Measurements from ENCODE around the gene GPS2. TPM values are rescaled to one million over a fixed set of nuclear protein-coding genes. Genes with fewer than 3 reads are reported as not detected.

GPS2 gene
- total RNA-seq, 1 experiment from 2014 or later, result 52.8 TPM

DNA sequence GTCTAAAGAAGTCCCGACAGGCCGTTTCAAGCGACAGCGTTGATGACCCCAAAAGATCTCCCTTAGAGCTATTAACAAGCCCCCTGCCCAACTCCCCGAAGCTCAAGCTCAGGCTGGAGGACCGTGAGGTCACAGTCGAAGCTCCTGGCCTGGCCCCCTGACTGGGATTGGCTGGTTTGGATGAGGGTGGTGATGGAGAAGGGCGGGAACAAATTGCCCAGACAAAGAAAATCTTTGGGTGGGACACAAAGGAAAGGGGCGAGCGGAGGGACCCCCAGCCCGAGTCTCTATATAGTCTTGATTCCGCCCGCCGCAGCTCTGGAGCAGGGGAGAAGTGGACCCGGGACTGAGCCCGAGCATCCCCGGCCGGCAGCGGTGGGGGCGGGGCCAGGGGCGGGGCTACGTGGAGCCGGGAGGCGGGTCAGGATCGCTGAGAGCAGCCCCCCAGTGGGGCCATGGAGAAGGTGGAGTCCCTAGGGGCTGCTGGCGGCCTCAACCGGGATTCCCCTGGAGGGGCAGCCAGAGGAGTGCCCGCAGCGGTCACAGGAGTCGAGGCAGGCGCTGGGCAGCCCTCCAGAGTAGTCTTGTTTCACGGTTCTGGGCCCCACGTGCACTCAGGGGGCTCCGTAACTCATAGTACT, 15.0 kb upstream of the GPS2 start:
- Histone ChIP-seq H3K27me3 (ENCODE audit: control insufficient read depth, insufficient read depth, low read length) (no peaks in the 10 kb centered on the region), H3K4me3 (ENCODE audit: insufficient read depth, low read depth, low read length) (peak overlapping the region; percentile 68), H3K36me3 (replicated peaks; ENCODE audit: control insufficient read depth, insufficient read depth, low read length) (peaks cover 11% of the 10 kb centered on the region)
- DNase-seq, result peak; percentile 99

- no peaks in the 10 kb centered on the region for H3K27me3 ChIP-seq (ENCODE audit: control insufficient read depth, insufficient read depth, low read length)
- DNase-seq, result peak; percentile 99
- H3K36me3 ChIP-seq (replicated peaks; ENCODE audit: control insufficient read depth, insufficient read depth, low read length), result peaks cover 16% of the 10 kb centered on the region
- H3K4me3 ChIP-seq (ENCODE audit: insufficient read depth, low read depth, low read length), result peak overlapping the region; percentile 68
Observed at GRCh38 chr17:7329374-7329996, 14.3 kb upstream of the GPS2 start.

DNA sequence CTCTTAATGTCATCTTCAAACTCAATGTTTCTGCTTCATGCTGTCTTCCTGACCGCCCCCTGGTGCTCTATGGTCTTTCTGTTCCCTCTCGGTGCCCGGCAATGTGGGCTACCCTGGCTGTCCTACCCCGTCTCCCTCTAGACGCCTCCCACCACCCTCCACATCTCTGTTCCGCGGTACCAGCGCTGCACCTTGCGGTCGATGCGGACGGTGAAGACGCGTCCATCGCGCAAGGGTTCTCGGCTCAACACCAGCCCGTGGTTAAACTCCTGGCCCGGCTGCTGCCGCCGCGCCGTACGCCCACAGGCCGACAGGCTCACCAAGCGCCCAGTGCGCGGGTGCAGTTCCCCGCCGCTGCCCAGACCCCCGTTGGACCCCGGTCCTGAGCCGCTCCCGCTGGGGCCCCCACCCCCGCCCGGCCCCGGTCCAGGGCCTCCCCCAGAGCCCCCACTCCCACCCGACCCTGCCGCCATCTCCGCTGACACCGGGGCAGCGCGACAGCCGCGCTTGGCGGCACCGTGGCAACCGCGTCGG, 13.7 kb upstream of the GPS2 start, which contains the start of gene NEURL4:
TSS of gene NEURL4 (minus strand) at position 496 of the 534 bp plus-strand sequence. CDS start at position 473, 23 bp downstream.
- no peak for DNase-seq
- peak within 1 kb of the TSS; percentile 68 for H3K4me3 ChIP-seq (ENCODE audit: insufficient read depth, low read depth, low read length)
- H3K27me3 ChIP-seq (ENCODE audit: control insufficient read depth, insufficient read depth, low read length), result no peaks in the 10 kb centered on the region
- H3K36me3 ChIP-seq (replicated peaks; ENCODE audit: control insufficient read depth, insufficient read depth, low read length), result peaks cover 19% of the 10 kb centered on the region

DNA sequence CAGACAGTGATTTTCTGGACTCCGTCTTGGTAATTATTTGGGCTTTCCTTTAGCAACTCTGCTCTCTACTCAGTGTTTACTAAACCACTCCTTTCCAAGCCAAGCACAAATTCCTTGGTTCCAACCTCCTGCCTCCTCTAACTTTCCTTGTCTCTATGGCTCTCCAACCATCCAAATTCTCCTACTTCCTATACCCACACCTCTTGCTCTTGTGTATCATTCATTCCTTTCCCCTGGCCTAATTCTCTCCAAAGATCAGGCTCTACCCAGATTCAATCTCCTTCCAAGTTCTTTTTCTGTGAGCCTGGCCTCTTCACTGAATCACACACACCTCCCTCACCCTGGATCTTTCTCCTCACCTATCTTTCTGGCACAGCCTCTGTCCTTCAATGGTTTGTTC, 12.8 kb upstream of the GPS2 start:
- Histone ChIP-seq H3K36me3 (replicated peaks; ENCODE audit: control insufficient read depth, insufficient read depth, low read length) (peaks cover 27% of the 10 kb centered on the region), H3K27me3 (ENCODE audit: control insufficient read depth, insufficient read depth, low read length) (no peaks in the 10 kb centered on the region), H3K4me3 (ENCODE audit: insufficient read depth, low read depth, low read length) (no peak overlapping the region)
- DNase-seq, result no peak

DNA sequence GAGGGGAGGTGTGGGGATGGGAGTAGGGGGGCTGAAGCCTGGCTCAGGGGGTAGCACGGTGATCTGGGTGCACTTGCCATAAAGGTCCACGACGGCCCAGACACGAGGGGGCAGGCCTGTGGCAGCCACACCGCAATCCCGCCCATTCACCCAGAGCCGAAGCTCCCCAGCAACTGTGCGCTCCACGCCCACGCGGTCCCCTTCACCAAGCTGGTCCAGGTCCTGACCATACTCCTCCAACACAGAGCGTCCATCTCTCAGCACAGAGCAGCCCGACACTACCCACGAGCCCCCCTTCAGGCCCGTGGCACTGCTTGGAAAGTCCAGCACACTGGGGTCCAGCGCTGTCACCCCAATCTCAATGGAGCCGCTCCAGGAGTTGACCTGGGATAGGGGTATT, 12.3 kb upstream of the GPS2 start:
- Histone ChIP-seq H3K36me3 (replicated peaks; ENCODE audit: control insufficient read depth, insufficient read depth, low read length) (peaks cover 32% of the 10 kb centered on the region), H3K4me3 (ENCODE audit: insufficient read depth, low read depth, low read length) (no peak overlapping the region), H3K27me3 (ENCODE audit: control insufficient read depth, insufficient read depth, low read length) (no peaks in the 10 kb centered on the region)

GRCh38 chr17:7327056-7327455, 11.9 kb upstream of the GPS2 start:
- H3K4me3 ChIP-seq (ENCODE audit: insufficient read depth, low read depth, low read length), result no peak overlapping the region
- H3K36me3 ChIP-seq (replicated peaks; ENCODE audit: control insufficient read depth, insufficient read depth, low read length), result peaks cover 37% of the 10 kb centered on the region
- DNase-seq, result no peak
- no peaks in the 10 kb centered on the region for H3K27me3 ChIP-seq (ENCODE audit: control insufficient read depth, insufficient read depth, low read length)

More for the DNA sequence above, 12.3 kb upstream of the GPS2 start:
- DNase-seq, result no peak

DNA sequence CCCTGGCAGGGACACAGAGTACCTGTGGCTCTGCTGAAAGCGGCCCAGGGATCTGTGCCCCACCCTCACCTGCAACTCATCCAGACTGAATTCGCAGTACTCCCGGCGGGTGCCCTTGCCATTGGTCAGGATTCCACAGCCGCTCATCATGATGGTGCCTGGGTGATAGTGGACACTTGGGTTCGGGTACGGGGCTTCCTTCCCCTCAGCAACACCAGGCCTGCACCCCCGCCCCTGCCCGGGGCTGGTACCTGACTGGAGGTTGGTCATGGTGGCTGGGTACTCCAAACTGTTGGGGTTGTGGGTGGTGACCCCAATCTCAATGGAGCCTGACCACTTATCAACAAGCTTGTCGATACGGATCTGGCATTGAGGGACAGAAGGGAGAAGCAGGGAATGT, 11.0 kb upstream of the GPS2 start:
- DNase-seq, result peak; percentile 34
- H3K27me3 ChIP-seq (ENCODE audit: control insufficient read depth, insufficient read depth, low read length), result no peaks in the 10 kb centered on the region
- H3K36me3 ChIP-seq (replicated peaks; ENCODE audit: control insufficient read depth, insufficient read depth, low read length), result peaks cover 42% of the 10 kb centered on the region
- no peak overlapping the region for H3K4me3 ChIP-seq (ENCODE audit: insufficient read depth, low read depth, low read length)

DNA sequence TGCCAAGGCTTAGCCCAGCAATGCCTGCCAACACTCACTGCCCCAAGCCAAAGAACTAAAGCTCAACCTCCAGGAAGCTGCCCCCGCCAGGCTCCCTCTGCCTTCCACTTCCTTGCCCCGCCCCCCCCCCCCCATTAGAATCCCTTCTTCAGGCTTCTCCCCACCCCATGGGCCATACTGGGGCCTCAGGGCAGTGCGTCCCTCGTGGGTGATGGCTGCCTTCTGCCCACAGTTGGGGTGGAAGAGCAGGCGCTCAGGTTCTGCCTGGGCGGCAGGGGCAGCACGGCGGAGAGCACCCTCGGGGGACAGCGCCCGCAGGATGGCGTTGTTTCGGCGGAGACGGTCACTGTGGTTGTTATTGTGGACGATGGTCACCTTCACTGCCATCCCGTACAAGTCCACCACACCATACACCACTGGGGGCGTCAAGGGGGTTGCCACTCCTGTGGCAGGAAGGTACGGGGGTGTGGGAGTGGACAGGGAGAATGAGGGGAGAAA, 9.9 kb upstream of the GPS2 start:
- peak; percentile 42 for DNase-seq
- Histone ChIP-seq H3K36me3 (replicated peaks; ENCODE audit: control insufficient read depth, insufficient read depth, low read length) (peaks cover 51% of the 10 kb centered on the region), H3K4me3 (ENCODE audit: insufficient read depth, low read depth, low read length) (no peak overlapping the region), H3K27me3 (ENCODE audit: control insufficient read depth, insufficient read depth, low read length) (no peaks in the 10 kb centered on the region)

GRCh38 chr17:7324438-7324779, 9.2 kb upstream of the GPS2 start:
- peaks cover 51% of the 10 kb centered on the region for H3K36me3 ChIP-seq (replicated peaks; ENCODE audit: control insufficient read depth, insufficient read depth, low read length)
- no peak overlapping the region for H3K4me3 ChIP-seq (ENCODE audit: insufficient read depth, low read depth, low read length)
- no peaks in the 10 kb centered on the region for H3K27me3 ChIP-seq (ENCODE audit: control insufficient read depth, insufficient read depth, low read length)
- DNase-seq, result no peak

- no peak overlapping the region for H3K4me3 ChIP-seq (ENCODE audit: insufficient read depth, low read depth, low read length)
- peaks cover 54% of the 10 kb centered on the region for H3K36me3 ChIP-seq (replicated peaks; ENCODE audit: control insufficient read depth, insufficient read depth, low read length)
- H3K27me3 ChIP-seq (ENCODE audit: control insufficient read depth, insufficient read depth, low read length), result no peaks in the 10 kb centered on the region
- peak; percentile 98 for DNase-seq
Observed at GRCh38 chr17:7323731-7324437, 8.7 kb upstream of the GPS2 start.

DNA sequence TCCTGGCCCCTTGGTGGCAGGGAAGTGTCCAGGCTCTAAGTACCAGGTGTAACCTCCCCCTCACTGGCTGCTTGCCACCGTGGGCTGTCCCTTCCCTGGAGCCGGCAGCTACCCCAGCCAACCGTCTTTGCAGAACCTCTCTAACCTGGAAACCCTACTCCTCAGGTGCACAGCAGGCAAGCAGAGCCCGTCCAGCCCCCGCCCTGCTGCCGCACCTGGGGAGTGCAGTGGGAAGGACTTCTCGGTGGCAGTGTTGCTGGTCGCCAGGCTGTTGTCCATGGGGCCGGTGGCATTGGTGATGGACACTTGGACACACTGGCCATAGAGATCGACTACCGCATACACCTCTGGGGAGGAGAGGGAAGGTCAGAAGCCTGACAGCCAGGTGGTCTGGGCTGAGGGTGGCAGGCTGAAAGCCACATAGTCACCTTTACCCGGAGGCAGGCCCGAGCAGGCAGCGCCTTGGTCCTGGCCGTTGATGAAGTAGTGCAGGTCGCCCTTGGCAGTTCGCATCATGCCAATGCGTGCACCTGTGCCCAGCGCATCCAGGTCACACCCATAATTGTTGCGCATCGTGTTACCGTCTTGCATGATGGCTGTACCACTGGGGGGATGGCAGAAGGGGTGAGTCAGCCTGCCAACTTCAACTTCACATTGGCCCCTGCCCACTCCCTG, 7.5 kb upstream of the GPS2 start:
- peak; percentile 37 for DNase-seq
- Histone ChIP-seq H3K36me3 (replicated peaks; ENCODE audit: control insufficient read depth, insufficient read depth, low read length) (peaks cover 64% of the 10 kb centered on the region), H3K27me3 (ENCODE audit: control insufficient read depth, insufficient read depth, low read length) (no peaks in the 10 kb centered on the region), H3K4me3 (ENCODE audit: insufficient read depth, low read depth, low read length) (no peak overlapping the region)

DNA sequence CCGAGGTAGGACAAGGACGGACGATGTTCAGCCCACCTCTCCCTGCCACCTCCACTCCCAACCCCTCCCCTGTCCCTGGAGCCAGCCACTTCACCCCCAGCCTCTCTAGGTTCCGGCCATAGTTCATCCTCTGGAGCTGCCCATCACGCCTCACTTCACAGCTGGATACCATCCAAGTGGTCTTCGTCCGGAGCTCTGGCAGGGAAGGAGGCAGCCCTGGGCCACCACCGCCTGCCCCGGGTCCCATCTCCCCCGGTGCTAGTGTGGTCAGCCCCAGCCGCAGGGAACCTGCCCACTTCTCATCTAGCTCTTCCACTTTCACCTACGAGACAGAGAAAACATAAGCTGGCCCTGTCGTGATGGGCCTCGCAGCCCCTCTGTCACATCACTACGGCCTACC, 6.3 kb upstream of the GPS2 start:
- no peak overlapping the region for H3K4me3 ChIP-seq (ENCODE audit: insufficient read depth, low read depth, low read length)
- peaks cover 66% of the 10 kb centered on the region for H3K36me3 ChIP-seq (replicated peaks; ENCODE audit: control insufficient read depth, insufficient read depth, low read length)
- no peaks in the 10 kb centered on the region for H3K27me3 ChIP-seq (ENCODE audit: control insufficient read depth, insufficient read depth, low read length)
- peak; percentile 34 for DNase-seq

DNA sequence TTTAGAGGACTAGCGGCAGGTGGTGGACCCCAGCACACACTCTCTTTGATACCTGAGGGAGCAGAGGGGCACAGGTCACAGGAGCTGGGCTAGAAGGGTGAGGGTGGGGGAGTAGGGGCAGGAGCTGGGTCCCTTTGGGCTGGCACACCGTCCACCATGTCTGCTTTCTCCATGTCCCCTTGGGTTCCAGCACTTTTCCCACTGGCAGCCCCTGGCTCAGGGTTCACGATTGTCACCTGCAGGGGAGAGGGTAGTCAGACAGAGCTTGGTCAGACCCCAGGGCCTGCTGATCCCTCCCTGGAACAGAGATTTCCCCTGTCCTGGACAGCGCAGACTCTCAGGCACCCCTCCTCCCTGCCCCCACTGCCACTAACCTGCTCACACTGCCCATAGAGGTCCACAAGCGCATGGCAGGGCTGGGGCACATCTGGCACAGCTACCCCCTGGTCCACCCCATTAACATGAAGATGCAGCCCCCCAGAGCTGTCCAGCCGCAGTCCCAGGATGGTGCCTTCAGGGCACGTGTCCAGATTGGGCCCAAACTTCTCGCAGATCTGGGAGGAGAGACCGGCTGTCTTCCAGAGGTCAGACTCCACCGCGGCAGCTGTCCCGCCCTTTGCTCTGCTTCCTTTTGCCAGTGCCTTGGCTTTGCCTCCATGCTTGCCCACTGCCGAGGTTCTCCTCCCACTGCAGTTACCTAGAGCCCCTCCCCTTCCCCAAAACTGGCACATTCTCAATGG, 3.1 kb upstream of the GPS2 start:
- Histone ChIP-seq H3K36me3 (replicated peaks; ENCODE audit: control insufficient read depth, insufficient read depth, low read length) (peaks cover 47% of the 10 kb centered on the region), H3K4me3 (ENCODE audit: insufficient read depth, low read depth, low read length) (no peak overlapping the region), H3K27me3 (ENCODE audit: control insufficient read depth, insufficient read depth, low read length) (no peaks in the 10 kb centered on the region)
- peak; percentile 35 for DNase-seq

All from H7 (cell line).